Measurements from ENCODE around the gene KMT2C.

DNA sequence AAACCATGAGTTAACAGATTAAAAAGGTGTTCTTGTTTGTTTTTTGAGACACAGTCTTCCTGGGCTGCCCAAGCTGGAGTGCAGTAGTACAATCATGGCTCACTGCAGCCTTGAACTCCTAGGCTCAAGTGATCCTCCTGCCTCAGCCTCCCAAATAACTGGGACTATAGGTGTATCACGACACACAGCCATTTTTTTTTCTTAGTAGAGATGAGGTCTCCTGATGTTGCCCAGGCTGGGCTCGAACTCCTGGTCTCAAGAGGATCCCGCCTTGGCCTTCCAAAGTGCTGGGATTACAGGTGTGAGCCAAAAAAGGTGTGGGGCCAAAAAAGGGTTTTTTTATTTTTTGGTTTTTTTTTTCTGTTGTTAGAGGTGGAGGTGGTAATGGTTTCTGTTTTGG, 29.3 kb downstream of the KMT2C start:
- TF ChIP-seq, protein P1, sequence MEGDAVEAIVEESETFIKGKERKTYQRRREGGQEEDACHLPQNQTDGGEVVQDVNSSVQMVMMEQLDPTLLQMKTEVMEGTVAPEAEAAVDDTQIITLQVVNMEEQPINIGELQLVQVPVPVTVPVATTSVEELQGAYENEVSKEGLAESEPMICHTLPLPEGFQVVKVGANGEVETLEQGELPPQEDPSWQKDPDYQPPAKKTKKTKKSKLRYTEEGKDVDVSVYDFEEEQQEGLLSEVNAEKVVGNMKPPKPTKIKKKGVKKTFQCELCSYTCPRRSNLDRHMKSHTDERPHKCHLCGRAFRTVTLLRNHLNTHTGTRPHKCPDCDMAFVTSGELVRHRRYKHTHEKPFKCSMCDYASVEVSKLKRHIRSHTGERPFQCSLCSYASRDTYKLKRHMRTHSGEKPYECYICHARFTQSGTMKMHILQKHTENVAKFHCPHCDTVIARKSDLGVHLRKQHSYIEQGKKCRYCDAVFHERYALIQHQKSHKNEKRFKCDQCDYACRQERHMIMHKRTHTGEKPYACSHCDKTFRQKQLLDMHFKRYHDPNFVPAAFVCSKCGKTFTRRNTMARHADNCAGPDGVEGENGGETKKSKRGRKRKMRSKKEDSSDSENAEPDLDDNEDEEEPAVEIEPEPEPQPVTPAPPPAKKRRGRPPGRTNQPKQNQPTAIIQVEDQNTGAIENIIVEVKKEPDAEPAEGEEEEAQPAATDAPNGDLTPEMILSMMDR (IDR thresholded peaks at IDR 0.05) = no peak
- no peak for TF ChIP-seq POLR2A (IDR thresholded peaks at IDR 0.05)

Measured in Peyer's patch (tissue), 4 donors.